H9 (cell line): Measurements from ENCODE around the gene UBE2E3. TPM values are rescaled to one million over a fixed set of nuclear protein-coding genes. Genes with fewer than 3 reads are reported as not detected.

Experiments
- DNase-seq: peaks from one replicate; pipeline ENCODE4 v3.0.0-alpha.2; 2017
- H2AFZ ChIP-seq: one replicate; pipeline ENCODE4 v1.6.1; 2013; ENCODE audit warnings: mild to moderate bottlenecking, low read length, control low read depth, moderate library complexity
- H2AK5ac ChIP-seq: 2 replicates; pipeline ENCODE4 v1.6.1; 2013; ENCODE audit warnings: low read length, control low read depth, mixed read lengths; ENCODE audit not compliant: insufficient read length
- H2BK120ac ChIP-seq: one replicate; pipeline ENCODE4 v1.6.1; 2013; ENCODE audit warnings: low read depth, mild to moderate bottlenecking, low read length, control low read depth, inconsistent platforms; ENCODE audit not compliant: poor library complexity, severe bottlenecking
- H2BK12ac ChIP-seq: 2 replicates; pipeline ENCODE4 v1.6.1; 2013; ENCODE audit warnings: low read length, control low read depth, mixed read lengths, low read depth; ENCODE audit not compliant: insufficient read length
- H2BK15ac ChIP-seq: 2 replicates; pipeline ENCODE4 v1.6.1; 2013; ENCODE audit warnings: low read depth, low read length, control low read depth
- H2BK20ac ChIP-seq: one replicate; pipeline ENCODE4 v1.6.1; 2013; ENCODE audit warnings: low read depth, mild to moderate bottlenecking, low read length, control low read depth, inconsistent platforms; ENCODE audit not compliant: poor library complexity, severe bottlenecking
- H2BK5ac ChIP-seq: 2 replicates; pipeline ENCODE4 v1.6.1; 2013; ENCODE audit warnings: low read length, control low read depth, mixed read lengths; ENCODE audit not compliant: insufficient read length
- H3K14ac ChIP-seq: 2 replicates; pipeline ENCODE4 v1.6.1; 2013; ENCODE audit warnings: low read length, control low read depth; ENCODE audit not compliant: insufficient read depth
- H3K18ac ChIP-seq: 2 replicates; pipeline ENCODE4 v1.6.1; 2013; ENCODE audit warnings: low read depth, mild to moderate bottlenecking, mixed read lengths, low read length, control low read depth; ENCODE audit not compliant: insufficient read length
- H3K23ac ChIP-seq: 2 replicates; pipeline ENCODE4 v1.6.1; 2013; ENCODE audit warnings: low read length, control low read depth, mixed read lengths, low read depth; ENCODE audit not compliant: insufficient read length
- H3K23me2 ChIP-seq: 2 replicates; pipeline ENCODE4 v1.6.1; 2013; ENCODE audit warnings: low read depth, mild to moderate bottlenecking, mixed read lengths, low read length, control low read depth; ENCODE audit not compliant: insufficient read length, poor library complexity, severe bottlenecking
- H3K27ac ChIP-seq: 2 replicates; pipeline ENCODE4 v1.5.1; 2013; ENCODE audit warnings: low read length, control low read depth, mixed read lengths, low read depth; ENCODE audit not compliant: insufficient read length
- H3K27me3 ChIP-seq: 2 replicates; pipeline ENCODE4 v1.6.1; 2013; ENCODE audit warnings: low read length, control low read depth, inconsistent platforms; ENCODE audit not compliant: insufficient read depth
- H3K4ac ChIP-seq: 2 replicates; pipeline ENCODE4 v1.6.1; 2013; ENCODE audit warnings: low read depth, mild to moderate bottlenecking, control low read depth, inconsistent platforms, low read length, moderate library complexity
- H3K4me1 ChIP-seq: 2 replicates; pipeline ENCODE4 v1.6.1; 2013; ENCODE audit warnings: low read length, control low read depth, inconsistent platforms; ENCODE audit not compliant: insufficient read depth
- H3K4me2 ChIP-seq: 2 replicates; pipeline ENCODE4 v1.6.1; 2013; ENCODE audit warnings: low read length, control low read depth, mixed read lengths; ENCODE audit not compliant: insufficient read length, insufficient read depth
- H3K56ac ChIP-seq: 2 replicates; pipeline ENCODE4 v1.6.1; 2013; ENCODE audit warnings: low read depth, mild to moderate bottlenecking, mixed read lengths, low read length, control low read depth; ENCODE audit not compliant: insufficient read length
- H3K79me1 ChIP-seq: 2 replicates; pipeline ENCODE4 v1.6.1; 2013; ENCODE audit warnings: low read depth, mild to moderate bottlenecking, moderate library complexity, low read length, control low read depth, inconsistent platforms; ENCODE audit not compliant: insufficient read depth, poor library complexity, severe bottlenecking
- H3K79me2 ChIP-seq: 2 replicates; pipeline ENCODE4 v1.6.1; 2013; ENCODE audit warnings: low read length, control low read depth, inconsistent platforms; ENCODE audit not compliant: insufficient read depth
- H3K9ac ChIP-seq: 2 replicates; pipeline ENCODE4 v1.6.1; 2013; ENCODE audit warnings: low read length, control low read depth, mixed read lengths; ENCODE audit not compliant: insufficient read length; ENCODE audit errors: extremely low read depth
- H3K9me3 ChIP-seq: one replicate; pipeline ENCODE4 v1.6.1; 2013; ENCODE audit warnings: low read depth, low read length, inconsistent platforms; ENCODE audit not compliant: control insufficient read depth
- H3T11ph ChIP-seq: one replicate; pipeline ENCODE4 v1.6.1; 2013; ENCODE audit warnings: mild to moderate bottlenecking, low read length, control low read depth, inconsistent platforms
- H4K20me1 ChIP-seq: one replicate; pipeline ENCODE4 v1.6.1; 2013; ENCODE audit not compliant: control insufficient read depth, insufficient read length, insufficient read depth
- H4K5ac ChIP-seq: 2 replicates; pipeline ENCODE4 v1.6.1; 2013; ENCODE audit warnings: low read depth, mild to moderate bottlenecking, mixed read lengths, low read length, control low read depth; ENCODE audit not compliant: insufficient read length
- H4K8ac ChIP-seq: replicated peaks from 2 replicates; pipeline ENCODE4 v1.6.1; 2013; ENCODE audit warnings: low read length, control low read depth, mixed read lengths, low read depth; ENCODE audit not compliant: insufficient read length
- H4K91ac ChIP-seq: 2 replicates; pipeline ENCODE4 v1.6.1; 2013; ENCODE audit warnings: low read depth, mild to moderate bottlenecking, moderate library complexity, mixed read lengths, low read length, control low read depth; ENCODE audit not compliant: insufficient read length
- H3K27ac Mint-ChIP-seq, 3 experiments: 2 replicates in 2 of 3; 3 replicates in 1 of 3; pipeline ENCODE4 v1.8.0; 2020 to 2021; ENCODE audit warnings: mixed read lengths in 3 of 3, mild to moderate bottlenecking in 1 of 3, moderate library complexity in 1 of 3
- H3K27me3 Mint-ChIP-seq: 2 replicates; pipeline ENCODE4 v1.8.0; 2021; ENCODE audit warnings: low read depth, mild to moderate bottlenecking, moderate library complexity, mixed read lengths
- H3K36me3 Mint-ChIP-seq, 3 experiments: 2 replicates in 2 of 3; 3 replicates in 1 of 3; pipeline ENCODE4 v1.8.0; 2020 to 2021; ENCODE audit warnings: low read depth in 3 of 3, mixed read lengths in 3 of 3; ENCODE audit not compliant: insufficient read depth in 1 of 3
- H3K4me1 Mint-ChIP-seq, 2 experiments: 2 replicates each; pipeline ENCODE4 v1.8.0; 2020; ENCODE audit warnings: mixed read lengths in 2 of 2
- H3K4me3 Mint-ChIP-seq, 2 experiments: 2 replicates in 1 of 2; 3 replicates in 1 of 2; pipeline ENCODE4 v1.8.0; 2020 to 2021; ENCODE audit warnings: mild to moderate bottlenecking in 2 of 2, mixed read lengths in 2 of 2, moderate library complexity in 1 of 2
- H3K9me3 Mint-ChIP-seq, 2 experiments: 2 replicates in 1 of 2; 3 replicates in 1 of 2; pipeline ENCODE4 v1.8.0; 2020; ENCODE audit warnings: mild to moderate bottlenecking in 2 of 2, mixed read lengths in 2 of 2, moderate library complexity in 1 of 2
- WGBS: extraction: QIAGEN DNeasy Blood & Tissue Kit; methylation state at CpG from one replicate; pipeline ENCODE4 v1.1.7; 2013; ENCODE audit warnings: missing lambda C conversion rate, low lambda C conversion rate, mixed read lengths; ENCODE audit not compliant: insufficient read length; ENCODE audit errors: extremely low coverage; 5-methylcytosine and 5-hydroxymethylcytosine counted together
- total RNA-seq: library from RNA; stranded (reverse); gene quantifications from 2 replicates; pipeline ENCODE4 v1.2.1, GENCODE V29; 2021
- TF ChIP-seq, protein P1 (sequence below): fragments of 200-600 bp; sonication (generic); conservative IDR thresholded peaks from 3 replicates; pipeline ENCODE4 v1.8.0; 2021; ENCODE audit warnings: antibody characterized with exemption, mild to moderate bottlenecking

The UBE2E3 gene
- total RNA-seq, 1 experiment from 2014 or later, result 89.1 TPM

DNA sequence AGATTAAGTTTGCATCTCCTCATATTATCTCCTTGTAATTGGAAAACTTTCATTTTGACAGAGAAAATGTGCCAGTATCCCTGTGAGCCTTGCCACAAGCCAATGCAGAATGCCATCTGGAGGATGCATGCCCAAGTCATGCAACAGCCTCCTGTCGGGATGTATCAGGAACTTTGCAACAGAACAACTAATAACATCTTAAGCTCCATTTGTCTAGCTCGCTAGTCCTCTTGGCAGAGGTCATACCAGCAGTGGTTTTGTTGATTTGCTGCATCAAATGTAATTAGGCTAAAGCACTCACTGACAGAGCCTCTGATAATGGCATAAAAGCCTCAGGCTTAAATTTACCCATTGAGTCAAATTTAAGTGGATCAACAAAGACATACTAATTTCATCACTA, 125.8 kb downstream of the UBE2E3 start:
- no peaks in the 10 kb centered on the region for H3K36me3 Mint-ChIP-seq
- peaks cover 19 to 21% of the 10 kb centered on the region in 2 experiments for H3K4me1 Mint-ChIP-seq
- no peak overlapping the region for H3K18ac ChIP-seq
- no peak overlapping the region for H4K91ac ChIP-seq
- H3K79me2 ChIP-seq, result no peaks in the 10 kb centered on the region
- no peaks in the 10 kb centered on the region for H3K23me2 ChIP-seq
- peaks cover 5% of the 10 kb centered on the region; the same call in 1 of the 2 replicates for H3K4me1 ChIP-seq
- H3K9me3 Mint-ChIP-seq, result no peaks in the 10 kb centered on the region
- no peak overlapping the region for H3K56ac ChIP-seq
- no peak overlapping the region for H3K9ac ChIP-seq
- no peaks in the 10 kb centered on the region for H3K79me1 ChIP-seq
- no peak overlapping the region for H3K4ac ChIP-seq
- no peak overlapping the region for H2AFZ ChIP-seq
- H3K27me3 Mint-ChIP-seq, result no peaks in the 10 kb centered on the region
- H3T11ph ChIP-seq, result no peak overlapping the region
- WGBS, result no CpG with 5 or more reads among the region's 2 CpGs
- no peak overlapping the region for H2AK5ac ChIP-seq
- H2BK12ac ChIP-seq, result no peak overlapping the region
- H4K20me1 ChIP-seq, result no peaks in the 10 kb centered on the region
- H3K27me3 ChIP-seq, result no peaks in the 10 kb centered on the region
- no peak overlapping the region for H2BK20ac ChIP-seq
- no peak overlapping the region for H2BK15ac ChIP-seq
- no peak overlapping the region for H2BK5ac ChIP-seq
- no peak overlapping the region for H3K4me3 Mint-ChIP-seq
- TF ChIP-seq, protein P1, sequence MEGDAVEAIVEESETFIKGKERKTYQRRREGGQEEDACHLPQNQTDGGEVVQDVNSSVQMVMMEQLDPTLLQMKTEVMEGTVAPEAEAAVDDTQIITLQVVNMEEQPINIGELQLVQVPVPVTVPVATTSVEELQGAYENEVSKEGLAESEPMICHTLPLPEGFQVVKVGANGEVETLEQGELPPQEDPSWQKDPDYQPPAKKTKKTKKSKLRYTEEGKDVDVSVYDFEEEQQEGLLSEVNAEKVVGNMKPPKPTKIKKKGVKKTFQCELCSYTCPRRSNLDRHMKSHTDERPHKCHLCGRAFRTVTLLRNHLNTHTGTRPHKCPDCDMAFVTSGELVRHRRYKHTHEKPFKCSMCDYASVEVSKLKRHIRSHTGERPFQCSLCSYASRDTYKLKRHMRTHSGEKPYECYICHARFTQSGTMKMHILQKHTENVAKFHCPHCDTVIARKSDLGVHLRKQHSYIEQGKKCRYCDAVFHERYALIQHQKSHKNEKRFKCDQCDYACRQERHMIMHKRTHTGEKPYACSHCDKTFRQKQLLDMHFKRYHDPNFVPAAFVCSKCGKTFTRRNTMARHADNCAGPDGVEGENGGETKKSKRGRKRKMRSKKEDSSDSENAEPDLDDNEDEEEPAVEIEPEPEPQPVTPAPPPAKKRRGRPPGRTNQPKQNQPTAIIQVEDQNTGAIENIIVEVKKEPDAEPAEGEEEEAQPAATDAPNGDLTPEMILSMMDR, result no peak
- no peak overlapping the region for H2BK120ac ChIP-seq
- H3K4me2 ChIP-seq, result no peak overlapping the region
- no peak overlapping the region for H3K23ac ChIP-seq
- peak overlapping the region in 1 of 3 experiments; percentile 8; a peak in 2 of 7 replicates for H3K27ac Mint-ChIP-seq
- no peak overlapping the region for H3K14ac ChIP-seq
- no peaks in the 10 kb centered on the region for H3K9me3 ChIP-seq
- H4K8ac ChIP-seq, result no peak overlapping the region
- no peak overlapping the region for H4K5ac ChIP-seq
- no peak overlapping the region for H3K27ac ChIP-seq
- no peak for DNase-seq
